ENCODE results near the gene CKLF. TPM values are rescaled to one million over a fixed set of nuclear protein-coding genes. Genes with fewer than 3 reads are reported as not detected.
"Not testable (repeated sequence)": the region's sequence is repeated elsewhere in the genome, so short reads cannot be mapped to it uniquely, and the experiment has no call there.

Gene CKLF
- total and polyA plus RNA-seq, 9 donors: 21.9 to 46.6 (median 31.2) TPM

- Histone ChIP-seq H3K4me3 (ENCODE audit: low read length) (peak overlapping the region; percentile 67), H3K4me1 (ENCODE audit: control insufficient read depth, insufficient read depth, low read length) (peaks cover 27% of the 10 kb centered on the region), H3K27me3 (ENCODE audit: control insufficient read depth, insufficient read depth, low read length) (no peaks in the 10 kb centered on the region), H3K36me3 (ENCODE audit: control insufficient read depth, insufficient read depth, low read length) (peaks cover 23% of the 10 kb centered on the region), H3K9me3 (replicated peaks; ENCODE audit: control insufficient read depth, low read depth, low read length) (no peaks in the 10 kb centered on the region), H3K27ac (ENCODE audit: low read length) (peak overlapping the region; percentile 57)
- DNase-seq: peak; percentile 79
- WGBS (ENCODE audit: insufficient coverage): 0% methylated on average over 36 of the region's 61 CpGs
Measured at GRCh38 chr16:66605177-66605978, 53.0 kb downstream of the CKLF start.

- Histone ChIP-seq H3K27ac (ENCODE audit: low read length) (peak overlapping the region; percentile 57), H3K9me3 (replicated peaks; ENCODE audit: control insufficient read depth, low read depth, low read length) (no peaks in the 10 kb centered on the region), H3K4me3 (ENCODE audit: low read length) (peak overlapping the region; percentile 67), H3K27me3 (ENCODE audit: control insufficient read depth, insufficient read depth, low read length) (no peaks in the 10 kb centered on the region), H3K4me1 (ENCODE audit: control insufficient read depth, insufficient read depth, low read length) (peaks cover 27% of the 10 kb centered on the region), H3K36me3 (ENCODE audit: control insufficient read depth, insufficient read depth, low read length) (peaks cover 29% of the 10 kb centered on the region)
- WGBS (ENCODE audit: insufficient coverage): no CpG with 5 or more reads among the region's 10 CpGs
- DNase-seq: peak; percentile 54
Measured at GRCh38 chr16:66605979-66606751, 53.8 kb downstream of the CKLF start.

- peaks cover 42% of the 10 kb centered on the region for H3K36me3 ChIP-seq (ENCODE audit: control insufficient read depth, insufficient read depth, low read length)
- H3K27ac ChIP-seq (ENCODE audit: low read length): no peak overlapping the region
- no peaks in the 10 kb centered on the region for H3K27me3 ChIP-seq (ENCODE audit: control insufficient read depth, insufficient read depth, low read length)
- 28% methylated on average over 13 of the region's 17 CpGs for WGBS (ENCODE audit: insufficient coverage)
- peaks cover 25% of the 10 kb centered on the region for H3K4me1 ChIP-seq (ENCODE audit: control insufficient read depth, insufficient read depth, low read length)
- DNase-seq: peak; percentile 84
- no peak overlapping the region for H3K4me3 ChIP-seq (ENCODE audit: low read length)
- H3K9me3 ChIP-seq (replicated peaks; ENCODE audit: control insufficient read depth, low read depth, low read length): no peaks in the 10 kb centered on the region
Measured at GRCh38 chr16:66608241-66609138, 56.1 kb downstream of the CKLF start.

- H3K4me3 ChIP-seq (ENCODE audit: low read length): no peak overlapping the region
- no peaks in the 10 kb centered on the region for H3K9me3 ChIP-seq (replicated peaks; ENCODE audit: control insufficient read depth, low read depth, low read length)
- 87% methylated on average over 12 of the region's 12 CpGs for WGBS (ENCODE audit: insufficient coverage)
- H3K27me3 ChIP-seq (ENCODE audit: control insufficient read depth, insufficient read depth, low read length): no peaks in the 10 kb centered on the region
- H3K4me1 ChIP-seq (ENCODE audit: control insufficient read depth, insufficient read depth, low read length): peaks cover 20% of the 10 kb centered on the region
- no peak overlapping the region for H3K27ac ChIP-seq (ENCODE audit: low read length)
- DNase-seq: no peak
- peaks cover 47% of the 10 kb centered on the region for H3K36me3 ChIP-seq (ENCODE audit: control insufficient read depth, insufficient read depth, low read length)
Measured at GRCh38 chr16:66609139-66609510, 56.7 kb downstream of the CKLF start.

- DNase-seq: no peak
Measured at GRCh38 chr16:66610111-66610820, 57.9 kb downstream of the CKLF start.

GRCh38 chr16:66611911-66612310, 59.5 kb downstream of the CKLF start:
- H3K27me3 ChIP-seq (ENCODE audit: control insufficient read depth, insufficient read depth, low read length); H3K4me3 ChIP-seq (ENCODE audit: low read length); DNase-seq; H3K27ac ChIP-seq (ENCODE audit: low read length); H3K4me1 ChIP-seq (ENCODE audit: control insufficient read depth, insufficient read depth, low read length); H3K9me3 ChIP-seq (replicated peaks; ENCODE audit: control insufficient read depth, low read depth, low read length): not testable (repeated sequence)
- WGBS (ENCODE audit: insufficient coverage): 92% methylated on average over 2 of the region's 8 CpGs
- peaks cover 51% of the 10 kb centered on the region for H3K36me3 ChIP-seq (ENCODE audit: control insufficient read depth, insufficient read depth, low read length)

More at GRCh38 chr16:66610111-66610820, 57.9 kb downstream of the CKLF start:
- 89% methylated on average over 14 of the region's 14 CpGs for WGBS (ENCODE audit: insufficient coverage)
- Histone ChIP-seq H3K4me3 (ENCODE audit: low read length) (no peak overlapping the region), H3K36me3 (ENCODE audit: control insufficient read depth, insufficient read depth, low read length) (peaks cover 51% of the 10 kb centered on the region), H3K9me3 (replicated peaks; ENCODE audit: control insufficient read depth, low read depth, low read length) (no peaks in the 10 kb centered on the region), H3K4me1 (ENCODE audit: control insufficient read depth, insufficient read depth, low read length) (peaks cover 20% of the 10 kb centered on the region), H3K27me3 (ENCODE audit: control insufficient read depth, insufficient read depth, low read length) (no peaks in the 10 kb centered on the region), H3K27ac (ENCODE audit: low read length) (no peak overlapping the region)

- Histone ChIP-seq H3K4me3 (ENCODE audit: low read length) (no peak overlapping the region), H3K4me1 (ENCODE audit: control insufficient read depth, insufficient read depth, low read length) (peaks cover 10% of the 10 kb centered on the region), H3K27me3 (ENCODE audit: control insufficient read depth, insufficient read depth, low read length) (no peaks in the 10 kb centered on the region), H3K27ac (ENCODE audit: low read length) (no peak overlapping the region), H3K9me3 (replicated peaks; ENCODE audit: control insufficient read depth, low read depth, low read length) (no peaks in the 10 kb centered on the region), H3K36me3 (ENCODE audit: control insufficient read depth, insufficient read depth, low read length) (peaks cover 51% of the 10 kb centered on the region)
- no peak for DNase-seq
- WGBS (ENCODE audit: insufficient coverage): 83% methylated on average over 14 of the region's 14 CpGs
Measured at GRCh38 chr16:66612422-66612821, 60.0 kb downstream of the CKLF start.

- Histone ChIP-seq H3K27me3 (ENCODE audit: control insufficient read depth, insufficient read depth, low read length) (no peaks in the 10 kb centered on the region), H3K9me3 (replicated peaks; ENCODE audit: control insufficient read depth, low read depth, low read length) (no peaks in the 10 kb centered on the region), H3K4me1 (ENCODE audit: control insufficient read depth, insufficient read depth, low read length) (no peaks in the 10 kb centered on the region), H3K36me3 (ENCODE audit: control insufficient read depth, insufficient read depth, low read length) (peaks cover 39% of the 10 kb centered on the region), H3K27ac (ENCODE audit: low read length) (no peak overlapping the region), H3K4me3 (ENCODE audit: low read length) (no peak overlapping the region)
- DNase-seq: no peak
- 88% methylated on average over 4 of the region's 12 CpGs for WGBS (ENCODE audit: insufficient coverage)
Measured at GRCh38 chr16:66614161-66614802, 61.9 kb downstream of the CKLF start.

All from muscle of leg (tissue), 11 donors.